Stimulated activated CD4-positive, alpha-beta T cell treated with anti-CD3 and anti-CD28 coated beads, Interleukin-12 subunit alpha, Interleukin-12 subunit beta, amount 100 ng/mL, for 48 hours (primary cell): Measurements from ENCODE around the gene DMPK.

Experiments used
- DNase-seq, 3 donors: peaks; one replicate each; pipeline ENCODE4 v3.0.0-alpha.2; 2020; ENCODE audit warnings: low read depth in 2 of 3, low spot score in 1 of 3

Gene DMPK

GRCh38 chr19:45782162-45782691 is at the start of gene DMPK:
Gene DMPK (minus strand): TSS chr19:45782490. CDS start chr19:45782352, 138 bp downstream.
- DNase-seq: no peak

- DNase-seq: no peak
Observed at GRCh38 chr19:45828945-45829344, 46.7 kb upstream of the DMPK start.

- DNase-seq: no peak
Observed at GRCh38 chr19:45828523-45828922, 46.2 kb upstream of the DMPK start.

GRCh38 chr19:45827459-45828093 is 45.3 kb upstream of the DMPK start:
- no peak for DNase-seq

GRCh38 chr19:45826934-45827333 is 44.6 kb upstream of the DMPK start:
- DNase-seq: no peak

- DNase-seq: no peak
Observed at GRCh38 chr19:45825917-45826893, 43.9 kb upstream of the DMPK start.

- no peak for DNase-seq
Observed at GRCh38 chr19:45825263-45825605, 42.9 kb upstream of the DMPK start.

GRCh38 chr19:45824531-45825262 is 42.4 kb upstream of the DMPK start:
- DNase-seq: no peak

- DNase-seq: no peak
Observed at GRCh38 chr19:45824041-45824471, 41.8 kb upstream of the DMPK start.

GRCh38 chr19:45823182-45823581 is 40.9 kb upstream of the DMPK start:
- no peak for DNase-seq

- DNase-seq: no peak
Observed at GRCh38 chr19:45822716-45823115, 40.4 kb upstream of the DMPK start.

GRCh38 chr19:45821570-45821969 is 39.3 kb upstream of the DMPK start:
- DNase-seq: no peak

- no peak for DNase-seq
Observed at GRCh38 chr19:45821103-45821521, 38.8 kb upstream of the DMPK start.

- DNase-seq: no peak
Observed at GRCh38 chr19:45820413-45821102, 38.3 kb upstream of the DMPK start.

- no peak for DNase-seq
Observed at GRCh38 chr19:45819769-45820168, 37.5 kb upstream of the DMPK start.

- no peak for DNase-seq
Observed at GRCh38 chr19:45817725-45818301, 35.5 kb upstream of the DMPK start.

GRCh38 chr19:45817010-45817724 is 34.9 kb upstream of the DMPK start:
- DNase-seq: peak; percentile 94 to 99 (median 96)

- no peak for DNase-seq
Observed at GRCh38 chr19:45816236-45817009, 34.1 kb upstream of the DMPK start.
